OCI-LY7 (cell line): Measurements from ENCODE around the gene ARHGEF16. TPM values are rescaled to one million over a fixed set of nuclear protein-coding genes. Genes with fewer than 3 reads are reported as not detected.

Source experiments
- BruUV-seq: library from RNA; stranded (reverse); fragments of 400-500 nt; replicated peaks from 2 replicates; lab custom pipeline; 2021; lab: Mats Ljungman, UMichigan
- CTCF ChIA-PET: fragments of 300-600 bp; sonication (Branson Sonifier 250); formaldehyde crosslinking; loops from one replicate; lab custom pipeline; 2022; ENCODE audit warnings: antibody characterized with exemption; ENCODE audit not compliant: unreplicated experiment; lab: Charles Lee
- POLR2A ChIA-PET: fragments of 300-600 bp; sonication (Branson Sonifier 250); formaldehyde crosslinking; loops from one replicate; lab custom pipeline; 2022; ENCODE audit warnings: antibody characterized with exemption; lab: Charles Lee
- DNase-seq: peaks from one replicate; pipeline ENCODE4 v3.0.0-alpha.2; 2015; ENCODE audit warnings: low spot score
- H2AFZ ChIP-seq: fragments of 200-600 bp; sonication (generic), shearing (Covaris generic); 2 replicates; pipeline ENCODE4 v1.6.1; 2014; ENCODE audit warnings: mild to moderate bottlenecking, antibody characterized with exemption, low read length, moderate library complexity
- H3K27ac ChIP-seq: fragments of 200-600 bp; sonication (generic); 2 replicates; pipeline ENCODE4 v1.5.1; 2014; ENCODE audit warnings: mixed run types, low read depth, mild to moderate bottlenecking, moderate library complexity, low read length, inconsistent platforms; ENCODE audit not compliant: poor library complexity, severe bottlenecking
- H3K36me3 ChIP-seq: fragments of 200-600 bp; sonication (generic); 2 replicates; pipeline ENCODE4 v1.6.1; 2014; ENCODE audit warnings: mild to moderate bottlenecking, antibody characterized with exemption, low read length, moderate library complexity, mixed read lengths; ENCODE audit not compliant: insufficient read depth
- H3K4me1 ChIP-seq: fragments of 200-600 bp; sonication (generic); 2 replicates; pipeline ENCODE4 v1.5.1; 2014; ENCODE audit warnings: mild to moderate bottlenecking, low read length; ENCODE audit not compliant: insufficient read depth, poor library complexity, severe bottlenecking
- H3K4me2 ChIP-seq: fragments of 200-600 bp; sonication (generic); 2 replicates; pipeline ENCODE4 v1.6.1; 2014; ENCODE audit warnings: mild to moderate bottlenecking, low read length
- H3K4me3 ChIP-seq: fragments of 200-600 bp; sonication (generic); 2 replicates; pipeline ENCODE4 v1.5.1; 2014; ENCODE audit warnings: mild to moderate bottlenecking, low read depth, low read length; ENCODE audit not compliant: poor library complexity, severe bottlenecking
- H3K79me2 ChIP-seq: fragments of 200-600 bp; sonication (generic); 2 replicates; pipeline ENCODE4 v1.6.1; 2016; ENCODE audit warnings: low read depth, mild to moderate bottlenecking, low read length, moderate library complexity, mixed read lengths; ENCODE audit not compliant: insufficient read depth
- H3K9me2 ChIP-seq: fragments of 200-600 bp; sonication (generic); 2 replicates; pipeline ENCODE4 v1.6.1; 2016; ENCODE audit warnings: mild to moderate bottlenecking, low read length, mixed read lengths; ENCODE audit not compliant: insufficient read depth
- H3K9me3 ChIP-seq: fragments of 200-600 bp; sonication (generic); 2 replicates; pipeline ENCODE4 v1.6.1; 2014; ENCODE audit warnings: mild to moderate bottlenecking, mixed run types, low read length, mixed read lengths
- H4K20me1 ChIP-seq: fragments of 200-600 bp; sonication (generic); 2 replicates; pipeline ENCODE4 v1.6.1; 2014; ENCODE audit warnings: mild to moderate bottlenecking, antibody characterized with exemption, low read length, moderate library complexity, mixed read lengths; ENCODE audit not compliant: insufficient read depth
- EZH2phosphoT487 ChIP-seq: fragments of 200-600 bp; sonication (generic); IDR thresholded peaks from 2 replicates; pipeline ENCODE4 v1.6.1; 2018; ENCODE audit warnings: low read depth, borderline replicate concordance, mild to moderate bottlenecking, mixed run types, antibody characterized with exemption, low read length, moderate library complexity, mixed read lengths
- intact Hi-C: fragments of 100-400 bp; cut with micrococcal nuclease; formaldehyde crosslinking; loops from one replicate; pipeline ENCODE4 v1.10.0; 2022; ENCODE audit not compliant: unreplicated experiment
- total RNA-seq, 2 experiments: library from RNA; depleted of rRNA in 1 of 2; stranded (reverse); fragments of >200 nt in 1 of 2; shearing (Covaris generic) in 1 of 2; gene quantifications; 2 replicates each; pipeline ENCODE4 v1.2.3, GENCODE V29; 2014 to 2022
- TF ChIP-seq, protein P1 (sequence below): fragments of 200-600 bp; sonication (generic); conservative IDR thresholded peaks from 2 replicates; pipeline ENCODE4 v1.5.1; 2014; ENCODE audit warnings: mild to moderate bottlenecking, antibody characterized with exemption, low read length, moderate library complexity, mixed read lengths

Gene ARHGEF16
- total RNA-seq, 2 experiments from 2014 or later = not detected

DNA sequence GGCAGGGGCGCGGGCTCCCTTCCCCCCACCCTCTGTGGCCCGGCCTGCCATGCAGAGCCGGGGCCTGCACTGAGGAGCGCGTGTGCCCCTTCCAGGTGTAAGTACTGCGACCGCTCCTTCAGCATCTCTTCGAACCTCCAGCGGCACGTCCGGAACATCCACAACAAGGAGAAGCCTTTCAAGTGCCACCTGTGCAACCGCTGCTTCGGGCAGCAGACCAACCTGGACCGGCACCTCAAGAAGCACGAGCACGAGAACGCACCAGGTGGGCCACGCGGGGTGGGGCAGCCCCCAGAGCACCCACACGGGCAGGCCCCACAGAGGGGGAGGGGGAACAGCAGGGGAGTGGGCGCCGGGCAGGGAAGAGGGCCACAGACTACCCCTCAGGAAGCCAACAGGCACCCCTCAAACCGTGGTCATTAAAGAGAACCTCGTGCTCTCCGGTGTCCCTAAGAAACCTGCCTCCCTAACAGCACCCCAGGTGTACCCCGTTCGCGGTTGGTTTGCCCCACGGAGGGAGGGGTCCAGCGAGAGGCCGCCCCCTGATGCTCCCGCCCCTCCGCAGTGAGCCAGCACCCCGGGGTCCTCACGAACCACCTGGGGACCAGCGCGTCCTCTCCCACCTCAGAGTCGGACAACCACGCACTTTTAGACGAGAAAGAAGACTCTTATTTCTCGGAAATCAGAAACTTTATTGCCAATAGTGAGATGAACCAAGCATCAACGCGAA, 28.8 kb upstream of the ARHGEF16 start:
- no TSS peak for BruUV-seq
- H3K4me2 ChIP-seq = no peak overlapping the region
- ChIA-PET CTCF (interaction anchor here (1.3 kb wide), 1 partner anchor 18 kb away, joined by 4 read pairs; no protein-coding TSS in a partner anchor), POLR2A (no interaction called here)
- H3K36me3 ChIP-seq = no peaks in the 10 kb centered on the region
- no peak overlapping the region for H3K27ac ChIP-seq
- H3K4me1 ChIP-seq = no peaks in the 10 kb centered on the region
- no peaks in the 10 kb centered on the region for H3K9me3 ChIP-seq
- DNase-seq = no peak
- H4K20me1 ChIP-seq = no peaks in the 10 kb centered on the region
- no peak overlapping the region for H3K4me3 ChIP-seq
- TF ChIP-seq, protein P1, sequence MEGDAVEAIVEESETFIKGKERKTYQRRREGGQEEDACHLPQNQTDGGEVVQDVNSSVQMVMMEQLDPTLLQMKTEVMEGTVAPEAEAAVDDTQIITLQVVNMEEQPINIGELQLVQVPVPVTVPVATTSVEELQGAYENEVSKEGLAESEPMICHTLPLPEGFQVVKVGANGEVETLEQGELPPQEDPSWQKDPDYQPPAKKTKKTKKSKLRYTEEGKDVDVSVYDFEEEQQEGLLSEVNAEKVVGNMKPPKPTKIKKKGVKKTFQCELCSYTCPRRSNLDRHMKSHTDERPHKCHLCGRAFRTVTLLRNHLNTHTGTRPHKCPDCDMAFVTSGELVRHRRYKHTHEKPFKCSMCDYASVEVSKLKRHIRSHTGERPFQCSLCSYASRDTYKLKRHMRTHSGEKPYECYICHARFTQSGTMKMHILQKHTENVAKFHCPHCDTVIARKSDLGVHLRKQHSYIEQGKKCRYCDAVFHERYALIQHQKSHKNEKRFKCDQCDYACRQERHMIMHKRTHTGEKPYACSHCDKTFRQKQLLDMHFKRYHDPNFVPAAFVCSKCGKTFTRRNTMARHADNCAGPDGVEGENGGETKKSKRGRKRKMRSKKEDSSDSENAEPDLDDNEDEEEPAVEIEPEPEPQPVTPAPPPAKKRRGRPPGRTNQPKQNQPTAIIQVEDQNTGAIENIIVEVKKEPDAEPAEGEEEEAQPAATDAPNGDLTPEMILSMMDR = no peak
- TF ChIP-seq EZH2phosphoT487 = no peak
- H2AFZ ChIP-seq = no peak overlapping the region
- H3K79me2 ChIP-seq = no peaks in the 10 kb centered on the region
- no peaks in the 10 kb centered on the region for H3K9me2 ChIP-seq
- intact Hi-C loops = loop anchor here (2.0 kb wide), 1 partner anchor 413 kb away; no protein-coding TSS in a partner anchor

DNA sequence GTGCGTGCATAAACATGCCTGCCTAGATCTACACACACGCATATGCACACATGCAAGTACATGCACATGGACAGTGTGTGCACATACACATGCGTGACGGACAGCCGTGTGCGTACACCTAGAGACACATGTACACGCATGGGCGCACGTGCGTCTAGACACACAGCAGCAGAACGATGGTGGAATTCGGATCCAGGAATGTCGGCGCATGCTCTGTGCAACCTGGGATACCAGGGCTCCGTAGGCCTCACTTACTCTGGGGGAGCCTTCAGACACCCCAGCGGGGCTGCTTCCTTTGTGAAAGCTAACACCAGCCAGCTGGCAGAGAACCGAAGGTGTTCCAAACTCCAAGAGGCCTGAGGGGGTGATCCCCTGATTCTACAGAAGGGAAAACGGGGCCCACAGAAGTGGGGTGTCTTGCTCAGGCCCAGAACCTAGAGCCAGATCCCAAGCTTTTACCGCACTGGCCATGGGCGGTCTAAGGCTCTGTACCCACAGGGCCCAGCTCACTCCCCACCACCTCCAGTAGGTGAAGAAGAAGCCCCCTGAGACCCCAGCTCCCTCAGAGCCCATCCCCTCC, 27.4 kb upstream of the ARHGEF16 start:
- DNase-seq = no peak
- Histone ChIP-seq H3K9me2 (no peaks in the 10 kb centered on the region), H3K4me2 (no peak overlapping the region), H3K9me3 (no peaks in the 10 kb centered on the region), H3K4me1 (no peaks in the 10 kb centered on the region), H2AFZ (no peak overlapping the region), H3K79me2 (no peaks in the 10 kb centered on the region), H3K36me3 (no peaks in the 10 kb centered on the region), H4K20me1 (no peaks in the 10 kb centered on the region), H3K4me3 (no peak overlapping the region), H3K27ac (no peak overlapping the region)
- TF ChIP-seq EZH2phosphoT487 = no peak
- TF ChIP-seq, protein P1 = no peak
- BruUV-seq = no TSS peak
- intact Hi-C loops = no loop called here
- CTCF ChIA-PET = no interaction called here
- POLR2A ChIA-PET = no interaction called here
